ENCODE measurements around the gene OPCML. TPM values are rescaled to one million over a fixed set of nuclear protein-coding genes. Genes with fewer than 3 reads are reported as not detected.

Gene OPCML
- total RNA-seq, 1 experiment from 2014 or later = 0.94 TPM

DNA sequence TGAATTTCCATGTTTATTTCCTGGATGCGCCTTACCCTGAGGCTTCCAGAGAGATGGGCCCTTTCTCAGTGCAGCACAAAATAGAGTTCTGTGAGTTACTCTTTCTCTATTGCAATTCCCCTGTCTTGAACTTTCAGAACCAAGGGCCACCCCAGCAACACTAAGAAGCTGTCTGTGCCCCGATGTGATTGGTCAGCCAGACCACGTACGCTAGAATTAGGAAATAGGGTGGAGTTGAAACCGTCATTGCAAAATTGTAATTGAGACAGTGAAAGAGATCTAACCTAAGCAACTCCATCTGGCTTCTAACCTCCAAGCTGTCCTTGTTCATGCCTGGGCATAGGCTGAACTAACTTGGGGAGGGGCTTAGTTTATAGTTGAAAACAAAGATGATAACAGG is 981.3 kb downstream of the OPCML start:
- no peaks in the 10 kb centered on the region for H3K27me3 Mint-ChIP-seq (ENCODE audit: low read depth)

More for the DNA sequence above, 981.3 kb downstream of the OPCML start:
- Histone ChIP-seq H3K27ac (ENCODE audit: insufficient read length, low read depth, low read length) (no peak overlapping the region), H3K79me1 (ENCODE audit: insufficient read depth, low read depth, low read length, poor library complexity, severe bottlenecking) (no peaks in the 10 kb centered on the region), H3K23ac (ENCODE audit: insufficient read length, low read depth, low read length) (no peak overlapping the region), H3K14ac (ENCODE audit: insufficient read depth, low read length) (no peak overlapping the region), H2AK5ac (ENCODE audit: insufficient read length, low read length) (no peak overlapping the region), H2BK120ac (ENCODE audit: low read depth, low read length, poor library complexity, severe bottlenecking) (no peak overlapping the region), H2AFZ (ENCODE audit: low read length) (no peak overlapping the region), H3K4me1 (ENCODE audit: insufficient read depth, low read length) (no peaks in the 10 kb centered on the region; the same call in 1 of the 2 replicates), H4K8ac (replicated peaks; ENCODE audit: insufficient read length, low read depth, low read length) (no peak overlapping the region), H3T11ph (ENCODE audit: low read length) (no peak overlapping the region), H2BK5ac (ENCODE audit: insufficient read length, low read length) (no peak overlapping the region), H4K91ac (ENCODE audit: insufficient read length, low read depth, low read length) (no peak overlapping the region), H3K9ac (ENCODE audit: extremely low read depth, insufficient read length, low read length) (no peak overlapping the region), H3K18ac (ENCODE audit: insufficient read length, low read depth, low read length) (no peak overlapping the region), H4K20me1 (ENCODE audit: control insufficient read depth, insufficient read depth, insufficient read length) (no peaks in the 10 kb centered on the region), H3K4ac (ENCODE audit: low read depth, low read length) (no peak overlapping the region), H3K9me3 (ENCODE audit: control insufficient read depth, low read depth, low read length) (no peaks in the 10 kb centered on the region), H2BK15ac (ENCODE audit: low read depth, low read length) (no peak overlapping the region), H3K4me2 (ENCODE audit: insufficient read depth, insufficient read length, low read length) (no peak overlapping the region), H3K23me2 (ENCODE audit: insufficient read length, low read depth, low read length, poor library complexity, severe bottlenecking) (no peaks in the 10 kb centered on the region), H3K56ac (ENCODE audit: insufficient read length, low read depth, low read length) (no peak overlapping the region), H4K5ac (ENCODE audit: insufficient read length, low read depth, low read length) (no peak overlapping the region), H3K27me3 (ENCODE audit: insufficient read depth, low read length) (no peaks in the 10 kb centered on the region), H2BK20ac (ENCODE audit: low read depth, low read length, poor library complexity, severe bottlenecking) (no peak overlapping the region), H2BK12ac (ENCODE audit: insufficient read length, low read depth, low read length) (no peak overlapping the region), H3K79me2 (ENCODE audit: insufficient read depth, low read length) (no peaks in the 10 kb centered on the region)
- TF ChIP-seq, protein P1, sequence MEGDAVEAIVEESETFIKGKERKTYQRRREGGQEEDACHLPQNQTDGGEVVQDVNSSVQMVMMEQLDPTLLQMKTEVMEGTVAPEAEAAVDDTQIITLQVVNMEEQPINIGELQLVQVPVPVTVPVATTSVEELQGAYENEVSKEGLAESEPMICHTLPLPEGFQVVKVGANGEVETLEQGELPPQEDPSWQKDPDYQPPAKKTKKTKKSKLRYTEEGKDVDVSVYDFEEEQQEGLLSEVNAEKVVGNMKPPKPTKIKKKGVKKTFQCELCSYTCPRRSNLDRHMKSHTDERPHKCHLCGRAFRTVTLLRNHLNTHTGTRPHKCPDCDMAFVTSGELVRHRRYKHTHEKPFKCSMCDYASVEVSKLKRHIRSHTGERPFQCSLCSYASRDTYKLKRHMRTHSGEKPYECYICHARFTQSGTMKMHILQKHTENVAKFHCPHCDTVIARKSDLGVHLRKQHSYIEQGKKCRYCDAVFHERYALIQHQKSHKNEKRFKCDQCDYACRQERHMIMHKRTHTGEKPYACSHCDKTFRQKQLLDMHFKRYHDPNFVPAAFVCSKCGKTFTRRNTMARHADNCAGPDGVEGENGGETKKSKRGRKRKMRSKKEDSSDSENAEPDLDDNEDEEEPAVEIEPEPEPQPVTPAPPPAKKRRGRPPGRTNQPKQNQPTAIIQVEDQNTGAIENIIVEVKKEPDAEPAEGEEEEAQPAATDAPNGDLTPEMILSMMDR (conservative IDR thresholded peaks at IDR 0.05) = no peak
- Mint-ChIP-seq H3K27ac (no peak overlapping the region; a peak in 1 of 7 replicates), H3K9me3 (peaks cover 5 to 11% of the 10 kb centered on the region in 2 experiments; a peak in 4 of 5 replicates), H3K36me3 (ENCODE audit: insufficient read depth in 1 of 3, low read depth in 3 of 3) (peaks cover 0 to 7% (median 3%) of the 10 kb centered on the region in 3 experiments; a peak in 2 of 7 replicates), H3K4me3 (no peak overlapping the region), H3K4me1 (peaks cover 4 to 6% of the 10 kb centered on the region in 2 experiments; a peak in 3 of 4 replicates)
- DNase-seq = no peak
- WGBS (ENCODE audit: extremely low coverage, insufficient read length, low lambda C conversion rate) = no CpG with 5 or more reads among the region's 5 CpGs

Measured in H9 (cell line).